PC-3 (cell line): ENCODE data around the gene TAS2R14.

ENCODE experiments used
- CTCF ChIP-seq: fragments of 300-600 bp; sonication (generic); conservative IDR thresholded peaks from 2 replicates; pipeline ENCODE4 v1.5.1; 2017; ENCODE audit warnings: antibody characterized with exemption, low read depth, mild to moderate bottlenecking, low read length
- EZH2 ChIP-seq: fragments of 300-600 bp; sonication (generic); IDR thresholded peaks from one replicate; pipeline ENCODE4 v1.6.1; 2017; ENCODE audit warnings: antibody characterized with exemption, mild to moderate bottlenecking, low read length; ENCODE audit not compliant: unreplicated experiment

GRCh38 chr12:10952645-10953044 lies 13.6 kb upstream of the TAS2R14 start:
- TF ChIP-seq EZH2 (no peak), CTCF (no peak)
